ENCODE measurements around the gene PLEK2. TPM values are rescaled to one million over a fixed set of nuclear protein-coding genes. Genes with fewer than 3 reads are reported as not detected.

PLEK2 gene
- polyA plus RNA-seq, 2 of the 4 experiments (the other 2 are of a cell fraction): 14.6 to 14.7 TPM

GRCh38 chr14:67405771-67406170, 6.2 kb downstream of the PLEK2 start:
- 95% methylated on average over 3 of the region's 5 CpGs for WGBS (ENCODE audit: missing lambda C conversion rate)
- no peak overlapping the region for H3K27ac ChIP-seq
- DNase-seq (ENCODE audit: low read depth in 1 of 2, low spot score in 1 of 2) (no peak), ATAC-seq (no peak), FAIRE-seq (no peak)
- no peak overlapping the region for H3K4me3 ChIP-seq
- no peaks in the 10 kb centered on the region for H3K4me1 ChIP-seq
- ChIA-PET POLR2A (no interaction called here), CTCF (interaction anchor here (0.8 to 2.3 kb wide), 4 partner anchors 15 to 166 kb away, joined by 3 to 9 read pairs (median 3); no protein-coding TSS in a partner anchor)
- no peak overlapping the region for H3K4me2 ChIP-seq
- no peak for TF ChIP-seq MAX (IDR thresholded peaks at IDR 0.05)
- TF ChIP-seq PBX3 (IDR thresholded peaks at IDR 0.05): no peak
- TF ChIP-seq EHMT2 (IDR thresholded peaks at IDR 0.05; ENCODE audit: low read depth): no peak
- TF ChIP-seq ATOH8 (CRISPR knock-in tag; IDR thresholded peaks at IDR 0.05; ENCODE audit: low read depth): no peak
- TF ChIP-seq ZSCAN20 (CRISPR knock-in tag; IDR thresholded peaks at IDR 0.05): no peak
- no peak for TF ChIP-seq ZNF302 (CRISPR knock-in tag; IDR thresholded peaks at IDR 0.05)
- no peak for TF ChIP-seq MAZ (IDR thresholded peaks at IDR 0.05; ENCODE audit: borderline replicate concordance, low read depth, low read length)
- TF ChIP-seq ZC3H11A (IDR thresholded peaks at IDR 0.05): no peak
- TF ChIP-seq KDM5A (IDR thresholded peaks at IDR 0.05): no peak
- no peak for TF ChIP-seq NR3C1 (IDR thresholded peaks at IDR 0.05)
- TF ChIP-seq JUNB (IDR thresholded peaks at IDR 0.05): no peak
- TF ChIP-seq NFE2L2 (conservative IDR thresholded peaks at IDR 0.05; ENCODE audit: low read length): no peak
- TF ChIP-seq BHLHE40 (IDR thresholded peaks at IDR 0.05; ENCODE audit: low read depth, low read length): no peak
- no peak for TF ChIP-seq USF2 (IDR thresholded peaks at IDR 0.05)
- TF ChIP-seq BCL3 (IDR thresholded peaks at IDR 0.05): no peak
- TF ChIP-seq EP300 (IDR thresholded peaks at IDR 0.05): no peak
- no peak for TF ChIP-seq E2F6 (IDR thresholded peaks at IDR 0.05; ENCODE audit: borderline replicate concordance, low read depth)
- TF ChIP-seq SREBF2 (IDR thresholded peaks at IDR 0.05): no peak
- no peak for TF ChIP-seq PHF8 (IDR thresholded peaks at IDR 0.05; ENCODE audit: borderline replicate concordance, low read depth)
- no peak for TF ChIP-seq RAD21 (conservative IDR thresholded peaks at IDR 0.05 in 1 of 2, IDR thresholded peaks at IDR 0.05 in 1 of 2)
- H3K9me3 ChIP-seq: no peaks in the 10 kb centered on the region; the same call in 2 of the 3 replicates

GRCh38 chr14:67400434-67400833, 11.5 kb downstream of the PLEK2 start:
- WGBS (ENCODE audit: missing lambda C conversion rate): 81% methylated on average over 4 of the region's 4 CpGs
- no peak overlapping the region for H3K4me2 ChIP-seq
- CTCF ChIA-PET: interaction anchor here (1.1 kb wide), 1 partner anchor 8 kb away, joined by 3 read pairs; no protein-coding TSS in a partner anchor
- H3K9me3 ChIP-seq: no peaks in the 10 kb centered on the region
- DNase-seq (ENCODE audit: low read depth in 1 of 2, low spot score in 1 of 2): no peak
- no peak overlapping the region for H3K4me3 ChIP-seq
- POLR2A ChIA-PET: no interaction called here
- H3K4me1 ChIP-seq: no peaks in the 10 kb centered on the region
- ATAC-seq: no peak
- FAIRE-seq: no peak
- H3K27ac ChIP-seq: no peak overlapping the region
- TF ChIP-seq HMGXB4 (CRISPR knock-in tag; IDR thresholded peaks at IDR 0.05; ENCODE audit: borderline replicate concordance): no peak
- no peak for TF ChIP-seq TFCP2L1 (CRISPR knock-in tag; IDR thresholded peaks at IDR 0.05)
- TF ChIP-seq FOSL2 (IDR thresholded peaks at IDR 0.05): no peak
- no peak for TF ChIP-seq FOSL2 (CRISPR knock-in tag; IDR thresholded peaks at IDR 0.05)
- TF ChIP-seq REST (IDR thresholded peaks at IDR 0.05): no peak
- TF ChIP-seq USF2 (IDR thresholded peaks at IDR 0.05): no peak
- no peak for TF ChIP-seq NPAS2 (CRISPR knock-in tag; IDR thresholded peaks at IDR 0.05; ENCODE audit: borderline replicate concordance)
- TF ChIP-seq HDAC2 (IDR thresholded peaks at IDR 0.05): no peak
- TF ChIP-seq MAX (IDR thresholded peaks at IDR 0.05): no peak
